K562 (cell line): ENCODE data around the gene SLC2A4. TPM values are rescaled to one million over a fixed set of nuclear protein-coding genes. Genes with fewer than 3 reads are reported as not detected.

Experiments used
- BCL6 ChIP-seq: fragments of 250-450 bp; sonication (Bioruptor Pico); IDR thresholded peaks from 2 replicates; pipeline ENCODE4 v1.4.0; 2020
- CEBPB ChIP-seq: fragments of 450-650 bp; IDR thresholded peaks from 2 replicates; pipeline ENCODE4 v1.6.1; 2016; ENCODE audit warnings: missing genetic modification characterization, missing compliant biosample characterization
- ESRRB ChIP-seq: fragments of 250-450 bp; sonication (Bioruptor Pico); IDR thresholded peaks from 2 replicates; pipeline ENCODE4 v1.5.0; 2020; ENCODE audit warnings: mild to moderate bottlenecking, moderate library complexity, borderline replicate concordance
- EWSR1 ChIP-seq: fragments of 450-650 bp; IDR thresholded peaks from 2 replicates; pipeline ENCODE4 v1.6.1; 2018; ENCODE audit warnings: borderline replicate concordance, mild to moderate bottlenecking, low read depth, moderate library complexity; ENCODE audit not compliant: partially characterized antibody
- HDAC1 ChIP-seq, 2 experiments: fragments of 450-650 bp; IDR thresholded peaks; 2 replicates each; pipeline ENCODE4 v1.6.1; 2016 to 2017; ENCODE audit warnings: inconsistent platforms in 1 of 2, mild to moderate bottlenecking in 1 of 2, moderate library complexity in 1 of 2
- KDM2B ChIP-seq: fragments of 250-450 bp; sonication (Bioruptor Pico); IDR thresholded peaks from 2 replicates; pipeline ENCODE4 v1.8.0; 2021; ENCODE audit warnings: mild to moderate bottlenecking, moderate library complexity
- KDM4B ChIP-seq, 2 experiments: fragments of 450-650 bp in 1 of 2; sonication (generic) in 1 of 2; IDR thresholded peaks; 2 replicates each; pipeline ENCODE4 v1.6.1; 2016 to 2017; ENCODE audit warnings: borderline replicate concordance in 2 of 2, antibody characterized with exemption in 1 of 2, low read depth in 1 of 2, mild to moderate bottlenecking in 1 of 2
- MAX ChIP-seq: sonication (generic); formaldehyde crosslinking; IDR thresholded peaks from 2 replicates; pipeline ENCODE4 v1.9.0; 2022; ENCODE audit warnings: mild to moderate bottlenecking, missing genetic modification reagents
- POLR2B ChIP-seq: fragments of 450-650 bp; IDR thresholded peaks from 2 replicates; pipeline ENCODE4 v1.6.1; 2018; ENCODE audit warnings: low read depth; ENCODE audit not compliant: partially characterized antibody
- POLR3A ChIP-seq: IDR thresholded peaks from 2 replicates; pipeline ENCODE4 v1.6.1; 2011; ENCODE audit warnings: borderline replicate concordance, mild to moderate bottlenecking, moderate library complexity; ENCODE audit not compliant: insufficient read length, insufficient read depth; ENCODE audit errors: extremely low read depth
- RAD21 ChIP-seq, 2 experiments: fragments of 250-450 bp in 1 of 2; fragments of 450-650 bp in 1 of 2; sonication (Bioruptor Pico) in 1 of 2; formaldehyde crosslinking in 1 of 2; IDR thresholded peaks in 1 of 2; conservative IDR thresholded peaks in 1 of 2; 2 replicates each; pipeline versions ENCODE4 v1.4.0 to v1.8.0; 2020 to 2022; ENCODE audit warnings: mild to moderate bottlenecking in 2 of 2, moderate library complexity in 1 of 2
- ZEB2 ChIP-seq: fragments of 450-650 bp; IDR thresholded peaks from 2 replicates; pipeline ENCODE4 v1.6.1; 2016
- ZFP30 ChIP-seq: fragments of 250-450 bp; sonication (Bioruptor Pico); IDR thresholded peaks from 2 replicates; pipeline ENCODE4 v1.8.0; 2022; ENCODE audit warnings: moderate library complexity, mild to moderate bottlenecking, inconsistent platforms, borderline replicate concordance
- ZNF316 ChIP-seq: fragments of 450-650 bp; IDR thresholded peaks from 2 replicates; pipeline ENCODE4 v1.6.1; 2016
- polyA plus RNA-seq, 8 experiments: library from polyadenylated mRNA; depleted of rRNA in 4 of 8; stranded (reverse) in 5 of 8; unstranded in 3 of 8; fragments of >200 nt; fragmentation: Nextera tagmentation in 2 of 8; fragmentation: Illumina TruSeq in 1 of 8; extraction: Ambion mirVana in 2 of 8; extraction: Trizol in 1 of 8; gene quantifications; 2 replicates each; pipeline versions ENCODE4 v1.2.1 to v1.2.3, GENCODE V29; 2011 to 2014; ENCODE audit warnings: inconsistent platforms in 1 of 8, missing spikeins in 1 of 8
- total RNA-seq, 7 experiments: library from RNA; depleted of rRNA in 6 of 7; stranded (reverse); fragments of >200 nt in 6 of 7; fragmentation: Illumina TruSeq in 2 of 7; extraction: Trizol in 2 of 7; gene quantifications; 2 replicates each; pipeline versions ENCODE4 v1.2.1 to v1.2.3, GENCODE V29; 2011 to 2021; ENCODE audit warnings: low replicate concordance in 1 of 7
- TF ChIP-seq, protein P1 (sequence below): fragments of 450-650 bp; IDR thresholded peaks from 2 replicates; pipeline ENCODE4 v1.6.1; 2016; ENCODE audit warnings: mild to moderate bottlenecking, moderate library complexity

Gene SLC2A4
- total and polyA plus RNA-seq, 9 of the 15 experiments (the other 6 are each of a cell fraction or from before 2014, with no cell fraction given) = 0.74 to 3.5 (median 1.6) TPM

DNA sequence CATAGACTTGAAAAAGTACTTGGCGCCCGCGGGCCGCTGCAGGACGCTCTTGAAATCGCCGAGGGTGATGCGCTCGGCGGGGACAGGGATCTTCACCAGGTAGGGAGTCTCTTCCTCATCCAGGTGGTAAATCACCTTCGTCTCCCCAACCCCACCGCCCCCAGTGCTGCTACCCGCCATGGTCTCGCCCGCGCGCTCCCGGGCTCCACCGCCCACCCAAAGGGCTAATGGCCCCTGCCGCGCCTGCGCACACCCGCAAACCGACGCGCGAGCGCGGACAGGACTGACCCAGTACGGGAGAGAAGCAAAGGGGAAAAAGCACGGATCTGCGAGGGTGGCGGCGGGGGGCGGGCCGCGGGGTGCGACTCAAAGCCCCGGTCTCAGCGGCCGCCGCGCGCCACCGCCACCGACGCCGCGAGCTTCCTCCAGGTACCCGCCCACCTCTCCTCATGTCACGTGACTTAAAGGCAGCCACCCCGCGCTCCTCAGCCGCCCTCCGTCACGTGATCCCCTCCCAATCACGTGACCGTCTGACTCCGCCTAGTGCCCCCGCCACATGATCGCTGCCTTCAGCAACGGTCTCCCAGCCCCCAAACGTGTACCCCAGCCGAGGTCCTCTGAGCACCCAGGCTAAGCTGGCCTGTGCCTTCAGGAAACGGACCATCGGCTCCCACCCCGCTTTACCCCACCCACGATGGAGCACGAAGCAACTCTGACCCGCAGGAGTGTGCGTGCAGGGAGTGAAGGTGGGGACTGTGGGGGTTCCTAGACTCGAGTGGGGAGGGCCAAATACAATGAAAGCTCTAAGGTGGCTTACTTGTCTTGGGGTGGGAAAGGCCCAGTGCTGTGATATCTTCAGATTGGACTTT lies 47.2 kb upstream of the SLC2A4 start, which contains the start of gene DVL2 (continued):
- TF ChIP-seq, protein P1, sequence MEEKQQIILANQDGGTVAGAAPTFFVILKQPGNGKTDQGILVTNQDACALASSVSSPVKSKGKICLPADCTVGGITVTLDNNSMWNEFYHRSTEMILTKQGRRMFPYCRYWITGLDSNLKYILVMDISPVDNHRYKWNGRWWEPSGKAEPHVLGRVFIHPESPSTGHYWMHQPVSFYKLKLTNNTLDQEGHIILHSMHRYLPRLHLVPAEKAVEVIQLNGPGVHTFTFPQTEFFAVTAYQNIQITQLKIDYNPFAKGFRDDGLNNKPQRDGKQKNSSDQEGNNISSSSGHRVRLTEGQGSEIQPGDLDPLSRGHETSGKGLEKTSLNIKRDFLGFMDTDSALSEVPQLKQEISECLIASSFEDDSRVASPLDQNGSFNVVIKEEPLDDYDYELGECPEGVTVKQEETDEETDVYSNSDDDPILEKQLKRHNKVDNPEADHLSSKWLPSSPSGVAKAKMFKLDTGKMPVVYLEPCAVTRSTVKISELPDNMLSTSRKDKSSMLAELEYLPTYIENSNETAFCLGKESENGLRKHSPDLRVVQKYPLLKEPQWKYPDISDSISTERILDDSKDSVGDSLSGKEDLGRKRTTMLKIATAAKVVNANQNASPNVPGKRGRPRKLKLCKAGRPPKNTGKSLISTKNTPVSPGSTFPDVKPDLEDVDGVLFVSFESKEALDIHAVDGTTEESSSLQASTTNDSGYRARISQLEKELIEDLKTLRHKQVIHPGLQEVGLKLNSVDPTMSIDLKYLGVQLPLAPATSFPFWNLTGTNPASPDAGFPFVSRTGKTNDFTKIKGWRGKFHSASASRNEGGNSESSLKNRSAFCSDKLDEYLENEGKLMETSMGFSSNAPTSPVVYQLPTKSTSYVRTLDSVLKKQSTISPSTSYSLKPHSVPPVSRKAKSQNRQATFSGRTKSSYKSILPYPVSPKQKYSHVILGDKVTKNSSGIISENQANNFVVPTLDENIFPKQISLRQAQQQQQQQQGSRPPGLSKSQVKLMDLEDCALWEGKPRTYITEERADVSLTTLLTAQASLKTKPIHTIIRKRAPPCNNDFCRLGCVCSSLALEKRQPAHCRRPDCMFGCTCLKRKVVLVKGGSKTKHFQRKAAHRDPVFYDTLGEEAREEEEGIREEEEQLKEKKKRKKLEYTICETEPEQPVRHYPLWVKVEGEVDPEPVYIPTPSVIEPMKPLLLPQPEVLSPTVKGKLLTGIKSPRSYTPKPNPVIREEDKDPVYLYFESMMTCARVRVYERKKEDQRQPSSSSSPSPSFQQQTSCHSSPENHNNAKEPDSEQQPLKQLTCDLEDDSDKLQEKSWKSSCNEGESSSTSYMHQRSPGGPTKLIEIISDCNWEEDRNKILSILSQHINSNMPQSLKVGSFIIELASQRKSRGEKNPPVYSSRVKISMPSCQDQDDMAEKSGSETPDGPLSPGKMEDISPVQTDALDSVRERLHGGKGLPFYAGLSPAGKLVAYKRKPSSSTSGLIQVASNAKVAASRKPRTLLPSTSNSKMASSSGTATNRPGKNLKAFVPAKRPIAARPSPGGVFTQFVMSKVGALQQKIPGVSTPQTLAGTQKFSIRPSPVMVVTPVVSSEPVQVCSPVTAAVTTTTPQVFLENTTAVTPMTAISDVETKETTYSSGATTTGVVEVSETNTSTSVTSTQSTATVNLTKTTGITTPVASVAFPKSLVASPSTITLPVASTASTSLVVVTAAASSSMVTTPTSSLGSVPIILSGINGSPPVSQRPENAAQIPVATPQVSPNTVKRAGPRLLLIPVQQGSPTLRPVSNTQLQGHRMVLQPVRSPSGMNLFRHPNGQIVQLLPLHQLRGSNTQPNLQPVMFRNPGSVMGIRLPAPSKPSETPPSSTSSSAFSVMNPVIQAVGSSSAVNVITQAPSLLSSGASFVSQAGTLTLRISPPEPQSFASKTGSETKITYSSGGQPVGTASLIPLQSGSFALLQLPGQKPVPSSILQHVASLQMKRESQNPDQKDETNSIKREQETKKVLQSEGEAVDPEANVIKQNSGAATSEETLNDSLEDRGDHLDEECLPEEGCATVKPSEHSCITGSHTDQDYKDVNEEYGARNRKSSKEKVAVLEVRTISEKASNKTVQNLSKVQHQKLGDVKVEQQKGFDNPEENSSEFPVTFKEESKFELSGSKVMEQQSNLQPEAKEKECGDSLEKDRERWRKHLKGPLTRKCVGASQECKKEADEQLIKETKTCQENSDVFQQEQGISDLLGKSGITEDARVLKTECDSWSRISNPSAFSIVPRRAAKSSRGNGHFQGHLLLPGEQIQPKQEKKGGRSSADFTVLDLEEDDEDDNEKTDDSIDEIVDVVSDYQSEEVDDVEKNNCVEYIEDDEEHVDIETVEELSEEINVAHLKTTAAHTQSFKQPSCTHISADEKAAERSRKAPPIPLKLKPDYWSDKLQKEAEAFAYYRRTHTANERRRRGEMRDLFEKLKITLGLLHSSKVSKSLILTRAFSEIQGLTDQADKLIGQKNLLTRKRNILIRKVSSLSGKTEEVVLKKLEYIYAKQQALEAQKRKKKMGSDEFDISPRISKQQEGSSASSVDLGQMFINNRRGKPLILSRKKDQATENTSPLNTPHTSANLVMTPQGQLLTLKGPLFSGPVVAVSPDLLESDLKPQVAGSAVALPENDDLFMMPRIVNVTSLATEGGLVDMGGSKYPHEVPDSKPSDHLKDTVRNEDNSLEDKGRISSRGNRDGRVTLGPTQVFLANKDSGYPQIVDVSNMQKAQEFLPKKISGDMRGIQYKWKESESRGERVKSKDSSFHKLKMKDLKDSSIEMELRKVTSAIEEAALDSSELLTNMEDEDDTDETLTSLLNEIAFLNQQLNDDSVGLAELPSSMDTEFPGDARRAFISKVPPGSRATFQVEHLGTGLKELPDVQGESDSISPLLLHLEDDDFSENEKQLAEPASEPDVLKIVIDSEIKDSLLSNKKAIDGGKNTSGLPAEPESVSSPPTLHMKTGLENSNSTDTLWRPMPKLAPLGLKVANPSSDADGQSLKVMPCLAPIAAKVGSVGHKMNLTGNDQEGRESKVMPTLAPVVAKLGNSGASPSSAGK = peak; percentile 77
- TF ChIP-seq ZNF316 (no peak), MAX (CRISPR knock-in tag) (peak; percentile 90), POLR2B (peak; percentile 91), CEBPB (tag) (no peak), RAD21 (CRISPR knock-in tag; conservative IDR thresholded peaks at IDR 0.05 in 1 of 2, IDR thresholded peaks at IDR 0.05 in 1 of 2) (no peak), EWSR1 (no peak), ZEB2 (peak; percentile 27; the same call in 1 of the 2 replicates), HDAC1 (IDR thresholded peaks at IDR 0.05) (peak in 1 of 2 experiments; percentile 89; a peak in 2 of 4 replicates), POLR3A (no peak), KDM4B (IDR thresholded peaks at IDR 0.05; ENCODE audit: borderline replicate concordance in 2 of 2, low read depth in 1 of 2) (peak in 1 of 2 experiments; percentile 85; a peak in 1 of 4 replicates), ESRRB (peak; percentile 18; the same call in 1 of the 2 replicates), ZFP30 (no peak), BCL6 (CRISPR knock-in tag) (no peak), KDM2B (CRISPR knock-in tag) (no peak)
